Breast epithelium (tissue), 4 donors: ENCODE results near the gene MED28. TPM values are rescaled to one million over a fixed set of nuclear protein-coding genes. Genes with fewer than 3 reads are reported as not detected.

Experiments
- DNase-seq, 2 donors: peaks; one replicate each; pipeline ENCODE4 v3.0.0-alpha.2; 2019; ENCODE audit warnings: low spot score in 2 of 2
- H3K27ac ChIP-seq, 2 donors: fragments of 200-600 bp; sonication (generic) in 1 of 2; one replicate each; pipeline ENCODE4 v1.5.1; 2016 to 2019; ENCODE audit warnings: mild to moderate bottlenecking in 1 of 2
- H3K27me3 ChIP-seq, 2 donors: fragments of 200-600 bp; sonication (generic) in 1 of 2; one replicate each; pipeline versions ENCODE4 v1.5.1 to v1.6.0; 2017 to 2019; ENCODE audit warnings: control low read depth in 1 of 2, mild to moderate bottlenecking in 1 of 2
- H3K36me3 ChIP-seq: fragments of 200-600 bp; one replicate; pipeline ENCODE4 v1.5.1; 2019
- H3K4me1 ChIP-seq, 2 donors: fragments of 200-600 bp; sonication (generic); one replicate each; pipeline ENCODE4 v1.5.1; 2016 to 2019; ENCODE audit warnings: control low read depth in 1 of 2
- H3K4me3 ChIP-seq, 3 donors: fragments of 200-600 bp; sonication (generic); 1 replicate in 2 of 3; 2 replicates in 1 of 3; pipeline ENCODE4 v1.5.1; 2016 to 2019; ENCODE audit warnings: mild to moderate bottlenecking in 3 of 3, moderate library complexity in 2 of 3
- H3K9me3 ChIP-seq, 2 donors: fragments of 200-600 bp; sonication (generic) in 1 of 2; one replicate each; pipeline ENCODE4 v1.5.1; 2016 to 2019; ENCODE audit warnings: control low read depth in 1 of 2
- CTCF ChIP-seq, 3 donors: fragments of 450-650 bp; IDR thresholded peaks; one replicate each; pipeline ENCODE4 v1.5.1; 2016 to 2017; ENCODE audit warnings: antibody characterized with exemption in 3 of 3, mild to moderate bottlenecking in 3 of 3, moderate library complexity in 3 of 3
- POLR2A ChIP-seq: fragments of 450-650 bp; IDR thresholded peaks from one replicate; pipeline ENCODE4 v1.6.1; 2016; ENCODE audit warnings: antibody characterized with exemption, mild to moderate bottlenecking, moderate library complexity
- POLR2AphosphoS5 ChIP-seq, 3 donors: sonication (generic); formaldehyde crosslinking; IDR thresholded peaks; one replicate each; pipeline ENCODE4 v1.6.1; 2017; ENCODE audit warnings: antibody characterized with exemption in 3 of 3
- intact Hi-C: fragments of 100-400 bp; cut with DNase I; formaldehyde crosslinking; loops from one replicate; pipeline ENCODE4 v1.15.1; 2023; ENCODE audit warnings: low total_unique reads
- total RNA-seq, 3 donors: library from RNA; depleted of rRNA; stranded (reverse); fragments of >200 nt; gene quantifications; one replicate each; pipeline ENCODE4 v1.1.0, GENCODE V29; 2016

The MED28 gene
- total RNA-seq, 3 donors from 2014 or later, result 13.8 to 22.8 (median 19.7) TPM

- no peaks in the 10 kb centered on the region for H3K36me3 ChIP-seq
- H3K4me1 ChIP-seq, result no peaks in the 10 kb centered on the region
- TF ChIP-seq POLR2A (no peak), POLR2AphosphoS5 (IDR thresholded peaks at IDR 0.05) (no peak), CTCF (IDR thresholded peaks at IDR 0.05) (no peak)
- H3K27me3 ChIP-seq, result no peaks in the 10 kb centered on the region
- H3K4me3 ChIP-seq, result no peak overlapping the region
- no peak for DNase-seq
- intact Hi-C loops, result no loop called here
- H3K27ac ChIP-seq, result no peak overlapping the region
- H3K9me3 ChIP-seq, result no peaks in the 10 kb centered on the region
Measured at GRCh38 chr4:17664755-17665154, 50.3 kb downstream of the MED28 start.

DNA sequence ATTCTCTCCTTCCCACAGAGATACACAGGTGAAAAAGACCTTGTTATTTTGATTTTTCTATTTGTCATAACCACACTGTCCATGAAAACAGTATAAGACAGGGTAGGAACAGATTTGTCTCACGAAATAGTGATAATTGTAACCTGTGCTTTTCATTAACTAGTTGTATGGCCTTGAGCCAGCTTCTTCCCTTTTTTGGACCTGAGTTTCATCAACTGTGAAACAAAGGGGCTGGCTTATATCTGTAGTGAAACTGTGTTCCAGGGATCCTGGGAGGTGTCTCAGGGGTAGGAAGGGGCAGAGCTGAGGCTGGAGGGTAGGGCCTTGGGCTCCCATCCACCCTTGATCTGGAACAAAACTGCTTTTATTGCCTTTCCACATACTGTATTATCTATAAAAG, 50.9 kb downstream of the MED28 start:
- Histone ChIP-seq H3K4me3 (no peak overlapping the region), H3K27ac (no peak overlapping the region), H3K36me3 (no peaks in the 10 kb centered on the region), H3K27me3 (no peaks in the 10 kb centered on the region), H3K4me1 (no peaks in the 10 kb centered on the region), H3K9me3 (no peaks in the 10 kb centered on the region)
- DNase-seq, result no peak
- intact Hi-C loops, result no loop called here
- TF ChIP-seq POLR2AphosphoS5 (IDR thresholded peaks at IDR 0.05), result no peak
- TF ChIP-seq POLR2A, result no peak
- TF ChIP-seq CTCF (IDR thresholded peaks at IDR 0.05), result no peak

DNA sequence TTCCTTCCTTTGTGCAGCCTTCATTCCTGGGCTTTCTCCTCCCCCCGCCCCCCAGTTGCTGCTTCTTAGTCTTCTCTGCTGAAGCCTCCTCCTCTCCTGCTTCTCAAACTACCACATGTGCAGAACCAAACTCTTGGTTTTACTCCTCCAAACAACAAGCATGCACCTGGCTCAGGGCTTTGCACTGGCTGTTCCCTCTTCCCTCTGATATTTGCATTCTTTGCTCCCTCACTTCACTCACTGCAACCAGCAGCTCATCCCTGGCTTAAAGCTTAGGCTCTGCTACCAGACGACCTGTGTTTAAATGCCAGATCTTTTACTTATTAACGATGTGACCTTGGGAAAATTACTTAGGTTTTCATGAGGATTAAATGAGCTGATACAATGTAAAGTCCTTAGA, 51.4 kb downstream of the MED28 start:
- intact Hi-C loops, result no loop called here
- no peaks in the 10 kb centered on the region for H3K9me3 ChIP-seq
- H3K4me1 ChIP-seq, result no peaks in the 10 kb centered on the region
- H3K4me3 ChIP-seq, result no peak overlapping the region
- H3K27ac ChIP-seq, result no peak overlapping the region
- DNase-seq, result no peak
- no peaks in the 10 kb centered on the region for H3K36me3 ChIP-seq
- H3K27me3 ChIP-seq, result no peaks in the 10 kb centered on the region
- TF ChIP-seq POLR2AphosphoS5 (IDR thresholded peaks at IDR 0.05) (no peak), CTCF (IDR thresholded peaks at IDR 0.05) (no peak), POLR2A (no peak)

DNA sequence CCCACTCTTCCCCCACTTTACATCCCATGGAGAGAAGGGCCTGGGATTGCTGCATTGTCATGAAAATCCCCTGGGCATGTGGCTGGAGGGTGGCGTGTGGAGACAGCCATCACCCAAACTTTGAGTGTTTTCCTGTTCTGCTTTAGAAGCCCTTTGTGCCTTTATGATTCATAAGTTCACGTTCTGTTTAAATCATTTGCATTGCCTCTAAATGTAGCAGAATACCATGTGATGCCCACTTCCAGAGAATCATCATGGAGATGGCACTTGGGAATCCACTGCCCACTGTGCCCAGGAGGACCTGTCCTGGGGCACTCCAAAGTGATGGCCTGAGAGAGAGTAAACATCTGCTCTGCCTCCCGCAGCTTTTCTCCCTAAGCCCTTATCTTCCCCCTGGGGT, 52.8 kb downstream of the MED28 start:
- Histone ChIP-seq H3K27me3 (no peaks in the 10 kb centered on the region), H3K36me3 (no peaks in the 10 kb centered on the region), H3K4me3 (no peak overlapping the region), H3K9me3 (peaks cover 5 to 6% of the 10 kb centered on the region in 2 donors), H3K27ac (no peak overlapping the region), H3K4me1 (no peaks in the 10 kb centered on the region)
- no peak for TF ChIP-seq CTCF (IDR thresholded peaks at IDR 0.05)
- TF ChIP-seq POLR2A, result no peak
- TF ChIP-seq POLR2AphosphoS5 (IDR thresholded peaks at IDR 0.05), result no peak
- DNase-seq, result no peak
- intact Hi-C loops, result no loop called here

GRCh38 chr4:17667653-17668201, 53.3 kb downstream of the MED28 start:
- Histone ChIP-seq H3K36me3 (no peaks in the 10 kb centered on the region), H3K4me1 (no peaks in the 10 kb centered on the region), H3K4me3 (no peak overlapping the region), H3K9me3 (peaks cover 5 to 11% of the 10 kb centered on the region in 2 donors), H3K27me3 (no peaks in the 10 kb centered on the region), H3K27ac (no peak overlapping the region)
- intact Hi-C loops, result no loop called here
- TF ChIP-seq POLR2AphosphoS5 (IDR thresholded peaks at IDR 0.05) (no peak), CTCF (IDR thresholded peaks at IDR 0.05) (no peak), POLR2A (no peak)
- no peak for DNase-seq
